HG03095 (cell line): ENCODE measurements around the gene TAS2R31.
"Not testable (repeated sequence)": the region's sequence is repeated elsewhere in the genome, so short reads cannot be mapped to it uniquely, and the experiment has no call there.

Experiments used
- ATAC-seq: cut with Tn5 transposase; IDR thresholded peaks from one replicate; pipeline ENCODE4 v1.9.1; 2021; ENCODE audit warnings: moderate library complexity; ENCODE audit not compliant: unreplicated experiment

Gene TAS2R31, protein sequence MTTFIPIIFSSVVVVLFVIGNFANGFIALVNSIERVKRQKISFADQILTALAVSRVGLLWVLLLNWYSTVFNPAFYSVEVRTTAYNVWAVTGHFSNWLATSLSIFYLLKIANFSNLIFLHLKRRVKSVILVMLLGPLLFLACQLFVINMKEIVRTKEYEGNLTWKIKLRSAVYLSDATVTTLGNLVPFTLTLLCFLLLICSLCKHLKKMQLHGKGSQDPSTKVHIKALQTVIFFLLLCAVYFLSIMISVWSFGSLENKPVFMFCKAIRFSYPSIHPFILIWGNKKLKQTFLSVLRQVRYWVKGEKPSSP

DNA sequence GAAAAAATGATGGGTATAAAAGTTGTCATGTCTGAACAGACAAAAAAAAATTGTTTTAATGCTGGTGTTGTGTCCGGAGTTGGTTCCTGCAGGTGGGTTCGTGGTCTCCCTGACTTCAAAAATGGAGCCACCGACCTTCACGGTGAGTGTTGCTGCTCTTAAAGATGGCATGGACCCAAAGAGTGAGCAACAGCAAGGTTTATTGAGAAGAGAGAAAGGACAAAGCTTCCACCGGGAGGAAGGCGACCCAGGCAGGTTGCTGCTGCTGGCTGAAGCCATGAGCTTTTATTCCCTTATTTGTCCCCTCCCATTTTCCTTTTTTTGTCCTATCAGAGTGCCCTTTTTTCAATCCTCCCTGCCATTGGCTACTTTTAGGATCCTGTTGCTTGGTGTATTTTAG lies at the start of gene TAS2R31:
Gene TAS2R31 (minus strand): TSS at position 101 of the 400 bp plus-strand sequence. CDS start 72 bp downstream, at position 29.
- ATAC-seq: no peak

DNA sequence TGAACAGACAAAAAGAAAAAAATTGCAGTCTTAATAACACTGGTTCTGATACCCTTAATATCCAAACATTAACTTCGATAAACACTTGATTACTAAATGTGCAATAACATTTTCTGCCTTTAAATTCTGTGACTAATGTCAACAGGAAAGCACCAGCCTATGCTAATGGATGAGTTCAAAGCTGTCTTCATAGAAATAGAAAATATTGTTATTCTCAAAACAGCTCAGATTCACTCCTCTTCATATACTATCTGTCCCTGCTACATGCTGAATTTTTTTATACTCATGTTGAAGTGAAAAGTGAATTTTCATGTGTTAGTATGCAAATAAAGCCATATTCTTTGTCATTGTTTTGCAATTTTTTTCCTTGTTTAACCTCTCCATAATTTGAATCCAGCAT lies 47.0 kb upstream of the TAS2R31 start:
- ATAC-seq: no peak

DNA sequence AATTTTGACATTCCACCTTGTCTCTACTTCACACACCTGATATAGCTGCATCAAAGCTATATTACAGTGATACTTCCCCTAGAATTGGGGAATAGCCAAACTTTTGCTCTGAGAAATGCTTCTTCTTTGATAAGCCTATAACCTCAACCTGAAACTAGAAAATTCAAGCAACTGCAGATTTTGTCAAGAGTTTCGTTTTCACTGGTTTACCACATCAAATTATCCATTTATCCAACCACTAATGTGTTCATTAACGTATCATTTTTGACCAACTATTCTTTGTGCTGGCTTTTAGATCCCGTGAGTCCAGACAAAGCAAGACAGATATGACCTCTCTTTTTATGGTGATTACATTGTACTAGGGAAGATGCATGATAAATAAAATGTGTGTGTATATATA lies 44.4 kb upstream of the TAS2R31 start:
- ATAC-seq: peak; percentile 57

DNA sequence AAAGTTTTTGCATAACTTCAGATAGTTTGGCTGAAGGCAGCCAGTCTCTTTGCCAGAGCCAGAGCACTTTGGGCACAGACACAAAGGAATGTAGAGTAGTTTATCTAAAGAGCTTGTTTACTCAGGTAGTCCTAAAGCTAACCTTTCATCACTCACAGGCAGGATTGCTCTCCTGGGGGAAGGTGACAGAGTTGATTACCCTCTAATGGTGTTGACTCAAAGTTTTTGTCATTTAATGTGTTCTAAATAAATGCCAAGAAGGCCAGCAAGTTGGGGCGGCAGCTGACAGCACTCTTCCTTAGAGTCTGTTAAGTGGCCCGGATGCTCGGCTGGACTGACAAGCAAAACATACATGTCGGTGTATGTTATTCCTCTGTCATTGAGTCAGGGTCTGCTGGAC lies 40.2 kb upstream of the TAS2R31 start:
- no peak for ATAC-seq

DNA sequence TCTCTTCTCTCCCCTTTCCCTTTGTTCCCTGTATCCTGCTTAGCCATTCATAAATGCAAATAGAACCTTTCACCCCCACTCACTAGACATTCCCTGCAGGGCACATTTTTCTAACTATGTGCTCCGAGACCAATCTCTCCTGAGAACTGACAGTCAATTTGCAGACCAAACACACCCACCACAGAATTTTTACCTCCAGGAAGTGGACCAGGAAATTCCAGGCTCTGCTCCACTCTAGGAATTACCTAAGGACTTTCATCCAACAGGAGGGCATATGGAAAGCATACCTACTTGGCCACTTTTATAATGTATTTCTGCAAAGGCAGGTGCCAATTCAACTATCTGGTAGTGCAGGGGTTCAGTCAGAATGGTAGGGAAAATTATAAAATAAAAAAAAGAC lies 39.8 kb upstream of the TAS2R31 start:
- ATAC-seq: no peak

DNA sequence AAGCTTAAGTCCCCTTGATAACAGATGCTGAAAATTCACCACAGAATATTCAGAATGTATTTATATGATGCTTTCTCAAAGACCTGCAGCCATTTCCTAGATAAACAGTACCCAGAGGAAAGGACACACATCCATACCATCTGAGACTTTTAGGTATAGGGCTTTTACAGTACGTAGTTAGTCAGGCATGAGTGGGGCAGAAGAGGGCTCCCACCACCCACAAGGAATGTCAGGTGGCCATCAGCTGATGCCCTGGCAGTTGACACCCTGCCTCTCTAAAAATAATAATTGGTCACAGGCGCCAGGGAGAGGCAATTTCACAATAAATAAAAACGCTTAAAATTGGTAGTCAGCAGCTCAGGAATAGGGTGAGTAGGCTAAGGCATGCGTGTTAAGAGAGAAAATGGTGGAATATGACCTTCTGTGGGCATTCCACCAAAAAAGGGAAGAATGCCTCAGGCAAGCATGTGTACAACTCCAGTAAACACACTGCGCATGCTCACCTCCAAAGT lies 38.7 kb upstream of the TAS2R31 start:
- no peak for ATAC-seq

DNA sequence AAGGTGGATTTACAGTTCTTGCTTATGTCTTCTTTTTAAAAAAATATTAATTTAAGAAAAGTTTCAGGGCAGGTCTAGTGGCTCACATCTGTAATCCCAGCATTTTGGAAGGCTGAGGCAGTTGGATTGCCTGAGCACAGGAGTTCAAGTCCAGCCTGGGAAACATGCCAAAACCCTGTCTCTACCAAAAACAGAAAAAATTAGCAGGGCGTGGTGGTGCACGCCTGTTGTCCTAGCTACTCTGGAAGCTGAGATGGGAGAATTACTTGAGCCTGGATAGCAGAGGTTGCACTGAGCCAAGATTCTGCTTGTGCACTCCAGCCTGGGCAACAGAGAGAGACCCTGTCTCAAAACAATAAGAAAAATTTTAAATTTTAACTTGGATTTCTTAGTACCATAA lies 36.3 kb upstream of the TAS2R31 start:
- no peak for ATAC-seq

DNA sequence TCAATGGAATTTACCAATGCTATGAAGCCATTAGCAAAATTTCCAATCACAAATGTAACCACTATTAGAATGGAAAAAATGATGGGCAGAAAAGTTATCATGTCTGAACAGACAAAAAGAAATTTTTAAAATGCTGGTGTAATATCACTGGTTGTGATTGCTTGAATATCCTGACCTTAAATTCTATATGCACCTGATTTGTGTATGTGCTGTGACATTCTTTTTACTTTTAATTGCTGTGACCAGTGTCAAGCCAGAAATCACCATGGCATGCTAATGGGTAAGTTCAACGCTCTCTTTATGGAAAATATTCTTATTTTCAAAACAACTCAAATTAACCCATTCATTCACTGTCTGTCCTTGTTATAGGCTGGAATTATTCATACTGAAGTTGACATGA lies 31.0 kb upstream of the TAS2R31 start, which contains the start of gene TAS2R46:
Gene TAS2R46 (minus strand): TSS at position 101 of the 400 bp plus-strand sequence. CDS start 0 bp downstream, at position 101.
- ATAC-seq: not testable (repeated sequence)

DNA sequence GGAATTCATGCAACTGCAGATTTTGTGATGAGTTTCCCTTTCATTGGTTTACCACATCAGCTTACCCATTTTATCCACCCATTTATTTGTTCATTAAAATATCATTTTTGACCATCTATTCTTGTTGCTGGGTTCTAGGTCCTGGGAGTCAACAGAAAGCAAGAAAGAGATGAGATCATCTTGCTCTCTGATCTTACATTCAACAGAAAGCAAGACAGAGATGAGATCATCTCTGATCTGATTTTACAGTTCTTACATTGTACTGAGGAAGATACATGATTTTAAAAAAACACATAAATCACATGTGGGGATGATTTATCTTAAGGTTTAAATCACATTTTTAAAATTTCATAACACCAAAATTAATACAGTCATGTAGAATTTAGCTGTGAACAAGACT lies 28.6 kb upstream of the TAS2R31 start:
- ATAC-seq: no peak

DNA sequence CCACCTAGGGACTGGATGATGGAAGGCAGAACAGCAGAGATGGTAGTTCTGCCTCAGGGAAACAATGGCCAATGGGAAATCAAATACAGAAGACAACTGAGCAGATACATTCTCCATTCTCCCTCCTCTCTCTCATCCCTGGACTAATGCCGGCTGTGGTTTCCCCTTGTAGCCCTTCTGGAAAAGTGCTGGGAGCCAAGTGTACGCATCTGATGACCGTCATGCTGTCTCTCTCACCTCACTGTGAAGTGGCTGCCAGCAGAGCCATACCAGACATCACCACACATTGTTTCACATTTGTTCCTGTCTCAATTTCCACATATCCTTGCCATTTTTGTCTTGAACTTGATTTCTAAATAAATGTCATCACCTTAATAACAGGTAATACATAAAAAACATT lies 27.8 kb upstream of the TAS2R31 start:
- ATAC-seq: no peak

DNA sequence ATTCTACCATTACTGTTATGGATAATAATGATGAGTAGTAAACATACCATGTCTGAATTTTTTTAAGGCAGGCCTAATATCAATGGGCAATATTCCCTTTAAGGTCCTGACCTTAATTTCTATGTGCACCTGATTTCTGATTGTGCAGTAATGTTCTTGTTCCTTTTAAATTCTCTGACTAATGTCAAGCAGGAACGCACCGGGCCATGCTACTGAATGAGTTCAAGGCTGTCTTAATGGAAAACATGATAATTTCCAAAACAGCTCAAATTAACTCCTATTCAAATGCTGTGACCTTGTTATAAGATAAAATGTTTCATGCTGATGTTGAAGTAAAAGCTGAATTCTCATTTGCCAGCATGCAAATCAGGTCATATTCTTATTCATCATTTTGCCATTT lies 24.1 kb upstream of the TAS2R31 start:
- ATAC-seq: no peak

DNA sequence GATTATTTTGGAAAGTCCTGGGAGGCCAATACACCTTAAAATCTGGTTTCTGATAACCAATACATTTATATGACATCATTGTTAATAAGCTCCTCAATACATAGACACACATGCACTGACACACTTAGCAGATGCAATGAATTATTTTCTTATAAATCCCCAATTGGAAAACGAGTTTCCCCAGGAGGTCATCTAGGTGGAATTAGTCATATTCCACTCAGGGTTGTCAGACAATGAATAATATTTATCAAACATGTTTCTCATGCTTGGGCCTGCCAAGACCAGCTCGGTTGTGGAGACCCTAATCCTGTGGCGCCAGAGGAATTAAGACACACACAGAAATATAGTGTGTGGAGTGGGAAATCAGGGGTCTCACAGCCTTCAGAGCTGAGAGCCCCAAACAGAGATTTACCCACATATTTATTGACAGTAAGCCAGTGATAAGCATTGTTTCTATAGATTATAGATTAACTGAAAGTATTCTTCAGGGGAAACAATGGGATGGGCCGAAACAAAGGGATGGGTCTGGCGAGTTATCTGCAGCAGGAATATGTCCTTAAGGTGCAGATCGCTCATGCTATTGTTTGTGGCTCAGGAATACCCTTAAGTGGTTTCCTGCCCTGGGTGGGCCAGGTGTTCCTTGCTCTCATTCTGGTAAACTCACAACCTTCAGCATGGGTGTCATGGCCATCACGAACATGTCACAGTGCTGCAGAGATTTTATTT lies 18.8 kb upstream of the TAS2R31 start:
- not testable (repeated sequence) for ATAC-seq

DNA sequence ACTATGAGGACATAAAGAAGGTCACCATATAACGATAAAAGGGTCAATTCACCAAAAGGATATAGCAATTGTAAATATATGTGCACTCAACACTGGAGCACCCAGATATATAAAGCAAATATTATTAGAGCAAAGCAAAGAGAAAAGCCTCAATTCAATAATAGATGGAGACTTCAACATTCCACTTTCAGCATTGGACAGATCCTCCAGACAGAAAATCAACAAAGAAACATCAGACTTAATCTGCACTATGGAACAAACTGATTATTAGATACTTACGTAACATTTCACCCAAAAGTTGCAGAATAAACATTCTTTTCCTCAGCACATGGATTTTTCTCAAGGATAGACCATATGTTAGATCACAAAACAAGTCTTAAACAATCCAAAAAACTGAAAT lies 10.2 kb upstream of the TAS2R31 start:
- ATAC-seq: not testable (repeated sequence)

DNA sequence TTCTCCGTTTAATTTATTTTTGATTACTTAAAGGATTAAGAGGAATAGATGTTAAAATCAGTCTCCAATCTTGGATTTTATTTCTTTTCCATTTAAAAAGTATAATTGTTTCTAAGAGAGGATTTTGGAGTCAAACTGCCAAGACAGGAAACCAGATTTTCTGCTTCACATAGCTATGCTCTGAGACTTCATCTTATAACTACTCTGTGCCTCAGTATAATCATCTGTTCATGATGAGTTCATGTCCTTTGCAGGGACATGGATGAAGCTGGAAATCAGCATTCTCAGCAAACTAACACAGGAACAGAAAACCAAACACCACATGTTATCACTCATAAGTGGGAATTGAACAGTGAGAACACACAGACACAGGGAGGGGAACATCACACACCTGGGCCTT lies 9.0 kb upstream of the TAS2R31 start:
- ATAC-seq: no peak

DNA sequence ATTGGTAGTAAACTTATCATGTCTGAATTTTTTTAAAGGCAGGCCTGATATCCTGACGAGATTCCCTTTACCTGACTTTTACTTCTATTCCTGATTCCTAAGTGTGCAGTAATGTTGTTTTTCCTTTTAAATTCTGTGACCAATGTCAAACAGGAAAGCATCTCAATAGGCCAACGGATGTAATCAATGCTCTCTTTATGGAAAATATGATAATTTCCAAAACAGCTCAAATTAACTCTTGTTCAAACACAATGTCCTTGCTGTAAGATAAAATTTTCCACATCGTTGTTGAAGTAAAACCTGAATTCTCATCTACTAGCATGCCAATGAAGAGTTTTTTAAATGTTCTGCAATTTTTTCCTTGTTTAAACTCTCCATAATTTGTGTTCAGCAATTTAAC lies 8.0 kb upstream of the TAS2R31 start:
- ATAC-seq: no peak

DNA sequence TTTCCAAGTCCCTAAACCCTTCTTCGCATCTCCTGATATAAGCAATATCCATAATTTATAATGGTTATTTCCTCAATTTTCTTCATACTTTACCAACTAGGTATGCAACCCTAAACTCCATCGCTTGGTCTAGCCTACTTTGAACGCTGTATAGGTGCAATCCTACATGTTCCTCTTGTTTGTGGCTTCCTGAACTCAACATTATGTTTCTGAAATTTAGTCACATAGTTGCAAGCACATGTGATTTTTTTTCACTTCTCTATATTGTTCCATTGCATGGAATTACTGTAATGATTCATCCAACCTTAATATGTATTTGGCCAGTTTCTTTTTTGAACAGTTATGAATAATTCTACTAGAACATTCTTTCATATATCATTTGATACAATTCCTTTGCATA lies 2.8 kb upstream of the TAS2R31 start:
- ATAC-seq: not testable (repeated sequence)

DNA sequence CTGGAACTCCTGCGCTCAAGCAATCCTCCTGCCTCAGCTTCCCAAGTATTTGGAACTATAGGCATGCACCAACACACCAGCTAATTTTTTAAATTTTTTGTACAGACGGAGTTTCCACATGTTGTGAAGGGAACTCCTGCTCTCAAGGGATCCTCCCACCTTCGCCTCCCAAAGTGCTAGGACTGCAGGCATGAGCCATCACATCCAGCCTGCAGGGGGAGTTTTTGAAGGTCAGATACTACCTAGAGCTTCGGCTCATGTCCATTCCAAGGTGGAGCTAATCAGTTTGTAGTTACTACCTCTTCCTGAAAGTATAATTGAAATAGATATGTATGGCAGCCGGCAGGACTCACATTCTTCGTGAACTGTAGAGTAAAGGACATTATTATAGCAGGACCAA lies 5.1 kb downstream of the TAS2R31 start:
- ATAC-seq: no peak

DNA sequence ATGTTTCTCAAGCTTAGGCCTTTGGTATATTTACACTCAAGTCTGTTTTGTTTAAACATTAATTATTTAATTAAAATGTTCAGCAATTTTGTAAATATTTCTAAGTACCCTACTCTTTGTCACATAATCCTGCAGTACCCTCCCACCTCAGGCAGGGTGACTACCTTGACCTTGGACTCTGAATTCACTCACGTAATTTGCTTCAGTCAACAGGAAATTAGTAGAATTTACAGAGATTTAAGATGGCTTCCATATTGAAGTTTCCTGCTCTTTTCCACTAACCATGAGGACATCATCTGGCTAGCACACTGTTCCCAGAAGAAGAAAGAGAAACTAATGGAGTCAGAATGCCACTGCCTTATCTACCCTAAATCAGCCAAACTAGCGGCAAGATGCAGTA lies 7.8 kb downstream of the TAS2R31 start:
- no peak for ATAC-seq

DNA sequence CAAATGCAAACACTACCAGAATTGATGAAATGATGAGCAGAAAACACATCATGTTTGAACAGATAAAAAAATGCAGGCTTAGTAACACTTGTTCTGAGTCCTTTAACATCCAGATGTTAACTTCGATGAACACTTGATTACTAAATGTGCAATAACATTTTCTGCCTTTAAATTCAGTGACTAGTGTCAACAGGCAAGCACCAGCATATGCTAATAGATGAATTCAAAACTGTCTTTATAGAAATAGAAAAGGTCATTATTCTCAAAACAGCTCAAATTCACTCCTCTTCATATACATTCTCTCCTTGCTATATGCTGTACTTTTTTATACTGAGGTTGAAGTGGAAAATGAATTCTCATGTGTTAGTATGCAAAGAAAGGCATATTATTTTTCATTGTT lies 8.7 kb downstream of the TAS2R31 start, which contains the start of gene TAS2R19:
Gene TAS2R19 (minus strand): TSS at position 101 of the 400 bp plus-strand sequence. CDS start 49 bp downstream, at position 52.
- no peak for ATAC-seq

DNA sequence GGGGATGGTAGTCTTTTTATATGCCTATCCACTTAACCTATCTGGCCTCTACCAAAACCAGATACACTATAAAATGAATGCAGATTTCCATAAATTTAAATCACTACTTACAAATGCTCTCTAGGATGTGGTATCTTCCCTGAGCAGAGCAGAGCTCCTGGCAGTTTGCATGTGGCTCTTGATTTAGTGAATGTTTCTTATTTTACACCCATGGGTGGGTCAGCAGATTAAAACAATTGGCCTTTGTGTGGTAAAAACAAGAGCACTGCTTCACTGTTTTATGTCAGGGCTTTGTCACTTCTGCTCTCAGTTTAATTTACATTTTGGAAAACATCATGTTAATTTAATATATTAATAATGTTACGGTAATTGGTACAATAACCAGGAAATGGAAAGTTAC lies 14.3 kb downstream of the TAS2R31 start:
- ATAC-seq: no peak

DNA sequence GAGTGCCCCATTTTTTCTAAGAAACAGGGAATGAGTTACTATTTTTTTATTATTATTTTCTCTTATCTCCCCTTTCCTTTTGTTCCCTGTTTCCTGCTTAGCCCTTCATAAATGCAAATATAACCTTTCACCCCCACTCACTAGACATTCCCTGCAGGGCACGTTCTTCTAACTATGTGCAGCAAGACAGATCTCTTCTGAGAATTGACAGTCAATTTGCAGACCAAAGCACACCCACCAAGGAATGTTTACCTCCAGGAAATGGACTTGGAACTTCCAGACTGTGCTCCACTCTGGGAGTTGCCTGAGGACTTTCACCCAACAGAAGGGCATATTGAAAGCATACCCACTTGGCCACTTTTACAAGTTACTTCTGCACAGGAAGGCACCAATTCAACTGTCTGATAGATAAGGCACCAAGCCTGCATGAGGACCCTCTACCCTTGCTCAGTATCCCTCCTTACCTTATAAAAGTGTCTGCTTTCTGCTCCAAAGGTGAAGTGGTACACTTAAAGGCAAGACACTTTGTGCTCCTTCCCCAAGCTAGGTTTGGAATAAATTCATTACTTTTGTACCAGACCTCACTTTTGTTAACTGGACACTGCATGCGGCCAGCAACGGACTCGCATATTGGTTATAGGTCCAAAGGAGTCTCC lies 15.3 kb downstream of the TAS2R31 start:
- ATAC-seq: no peak

DNA sequence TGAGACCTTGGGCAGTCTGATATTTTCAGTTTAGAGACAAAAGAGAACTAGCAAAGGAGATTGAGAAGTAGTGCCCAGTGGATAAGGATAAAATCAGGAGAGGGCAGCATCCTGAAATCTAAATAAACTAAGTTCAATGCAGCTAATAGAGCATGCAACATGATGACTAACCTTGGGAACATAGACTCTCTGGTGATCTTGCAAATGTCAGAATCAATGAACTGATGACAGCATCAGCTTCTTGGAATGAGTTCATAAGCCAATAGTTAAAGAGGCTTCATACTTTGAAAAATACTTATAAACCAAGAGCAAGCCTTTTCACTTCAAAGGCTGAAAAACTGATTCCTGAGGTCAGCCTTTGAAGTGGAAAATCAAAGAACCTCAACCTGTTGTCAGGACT lies 17.0 kb downstream of the TAS2R31 start:
- no peak for ATAC-seq
